GM23338 (cell line): Measurements from ENCODE around the gene COMMD10.

Experiments
- CREB1 ChIP-seq: fragments of 250-450 bp; sonication (Bioruptor Pico); IDR thresholded peaks from 2 replicates; pipeline ENCODE4 v1.5.0; 2020; ENCODE audit warnings: low read depth, mild to moderate bottlenecking, moderate library complexity
- CTCF ChIP-seq, 2 experiments: fragments of 200-600 bp in 1 of 2; sonication (generic) in 1 of 2; conservative IDR thresholded peaks; 2 replicates each; pipeline versions ENCODE4 v1.5.1 to v1.6.1; 2016 to 2017; ENCODE audit warnings: antibody characterized with exemption in 2 of 2, low read depth in 2 of 2, mild to moderate bottlenecking in 2 of 2, moderate library complexity in 1 of 2
- EZH2 ChIP-seq: fragments of 200-600 bp; sonication (generic); IDR thresholded peaks from one replicate; pipeline ENCODE4 v1.8.0; 2017; ENCODE audit warnings: antibody characterized with exemption, mild to moderate bottlenecking, low read depth; ENCODE audit not compliant: unreplicated experiment
- EZH2phosphoT487 ChIP-seq: fragments of 200-600 bp; sonication (generic); IDR thresholded peaks from one replicate; pipeline ENCODE4 v1.8.1; 2018; ENCODE audit warnings: antibody characterized with exemption; ENCODE audit not compliant: unreplicated experiment
- POLR2AphosphoS5 ChIP-seq: IDR thresholded peaks from 2 replicates; pipeline ENCODE4 v1.6.1; 2016; ENCODE audit warnings: antibody characterized with exemption, low read depth
- REST ChIP-seq: IDR thresholded peaks from one replicate; pipeline ENCODE4 v1.6.1; 2018; ENCODE audit warnings: antibody characterized with exemption; ENCODE audit not compliant: unreplicated experiment

GRCh38 chr5:116288524-116288923 lies 203.7 kb downstream of the COMMD10 start:
- no peak for TF ChIP-seq CTCF (conservative IDR thresholded peaks at IDR 0.05; ENCODE audit: low read depth in 2 of 2)
- no peak for TF ChIP-seq POLR2AphosphoS5
- TF ChIP-seq CREB1 = no peak
- no peak for TF ChIP-seq EZH2
- no peak for TF ChIP-seq REST
- no peak for TF ChIP-seq EZH2phosphoT487
